ENCODE results near the gene DNAL1.

The DNAL1 gene

GRCh38 chr14:73709904-73710469 is 65.2 kb downstream of the DNAL1 start:
- Histone ChIP-seq H3K23ac (ENCODE audit: low read depth, low read length, poor library complexity) (no peak overlapping the region), H3K27ac (replicated peaks; ENCODE audit: low read length) (no peak overlapping the region), H3K9me3 (replicated peaks in 1 of 2; ENCODE audit: control insufficient read depth in 2 of 2, insufficient read depth in 1 of 2, low read depth in 1 of 2, low read length in 2 of 2) (peaks cover 0 to 2% of the 10 kb centered on the region in 2 donors), H3K4me3 (ENCODE audit: low read length in 2 of 2) (peak overlapping the region in 1 of 2 donors; percentile 36), H3K9ac (ENCODE audit: low read depth, low read length, poor library complexity) (no peak overlapping the region), H3K18ac (ENCODE audit: low read length) (no peak overlapping the region), H3K27me3 (ENCODE audit: control insufficient read depth in 3 of 3, insufficient read depth in 3 of 3, low read depth in 1 of 3, low read length in 3 of 3) (no peaks in the 10 kb centered on the region), H2BK12ac (ENCODE audit: low read length) (no peak overlapping the region), H2BK5ac (ENCODE audit: low read length) (no peak overlapping the region), H2BK120ac (ENCODE audit: low read depth, low read length) (no peak overlapping the region), H3K36me3 (replicated peaks in 1 of 2; ENCODE audit: control insufficient read depth in 2 of 2, insufficient read depth in 2 of 2, low read length in 2 of 2) (peaks cover 0 to 19% of the 10 kb centered on the region in 2 donors), H2AFZ (ENCODE audit: low read length) (no peak overlapping the region), H2BK15ac (ENCODE audit: low read length) (no peak overlapping the region), H3K4ac (ENCODE audit: low read length) (no peak overlapping the region), H3K4me1 (ENCODE audit: control insufficient read depth in 2 of 2, insufficient read depth in 1 of 2, low read depth in 1 of 2, low read length in 2 of 2) (peaks cover 5 to 6% of the 10 kb centered on the region in 2 donors), H3K14ac (ENCODE audit: low read length) (peak overlapping the region; percentile 2), H2AK5ac (ENCODE audit: low read depth, low read length) (no peak overlapping the region), H4K8ac (ENCODE audit: low read depth, low read length) (no peak overlapping the region), H4K91ac (ENCODE audit: low read depth, low read length, poor library complexity) (no peak overlapping the region), H3K4me2 (ENCODE audit: insufficient read depth, low read length, poor library complexity, severe bottlenecking) (no peak overlapping the region), H3K79me1 (ENCODE audit: low read depth, low read length) (peaks cover 6% of the 10 kb centered on the region)
- DNase-seq (ENCODE audit: low spot score), result no peak
- WGBS, 2 donors (ENCODE audit: extremely low coverage in 2 of 2, insufficient read length in 2 of 2, insufficient replicate concordance in 1 of 2), result 100% methylated on average over 1 of the region's 8 CpGs; no CpG with 5 or more reads in 1 of the 2 donors

GRCh38 chr14:73710737-73711136 is 66.0 kb downstream of the DNAL1 start:
- peaks cover 7 to 12% of the 10 kb centered on the region in 2 donors for H3K4me1 ChIP-seq (ENCODE audit: control insufficient read depth in 2 of 2, insufficient read depth in 1 of 2, low read depth in 1 of 2, low read length in 2 of 2)
- no peak overlapping the region for H2BK5ac ChIP-seq (ENCODE audit: low read length)
- no peak overlapping the region for H3K18ac ChIP-seq (ENCODE audit: low read length)
- no peak overlapping the region for H2BK12ac ChIP-seq (ENCODE audit: low read length)
- no peak overlapping the region for H3K14ac ChIP-seq (ENCODE audit: low read length)
- WGBS, 2 donors (ENCODE audit: extremely low coverage in 2 of 2, insufficient read length in 2 of 2, insufficient replicate concordance in 1 of 2), result no CpG with 5 or more reads among the region's 5 CpGs
- H2BK120ac ChIP-seq (ENCODE audit: low read depth, low read length), result no peak overlapping the region
- no peak overlapping the region for H3K4me3 ChIP-seq (ENCODE audit: low read length in 2 of 2)
- no peak overlapping the region for H3K4ac ChIP-seq (ENCODE audit: low read length)
- no peak overlapping the region for H2AK5ac ChIP-seq (ENCODE audit: low read depth, low read length)
- no peak overlapping the region for H3K4me2 ChIP-seq (ENCODE audit: insufficient read depth, low read length, poor library complexity, severe bottlenecking)
- H3K27ac ChIP-seq (replicated peaks; ENCODE audit: low read length), result no peak overlapping the region
- peaks cover 0 to 2% of the 10 kb centered on the region in 2 donors for H3K9me3 ChIP-seq (replicated peaks in 1 of 2; ENCODE audit: control insufficient read depth in 2 of 2, insufficient read depth in 1 of 2, low read depth in 1 of 2, low read length in 2 of 2)
- H3K36me3 ChIP-seq (replicated peaks in 1 of 2; ENCODE audit: control insufficient read depth in 2 of 2, insufficient read depth in 2 of 2, low read length in 2 of 2), result peaks cover 0 to 25% of the 10 kb centered on the region in 2 donors
- no peak overlapping the region for H2BK15ac ChIP-seq (ENCODE audit: low read length)
- no peak overlapping the region for H4K91ac ChIP-seq (ENCODE audit: low read depth, low read length, poor library complexity)
- no peak overlapping the region for H3K9ac ChIP-seq (ENCODE audit: low read depth, low read length, poor library complexity)
- no peak for DNase-seq (ENCODE audit: low spot score)
- no peak overlapping the region for H3K23ac ChIP-seq (ENCODE audit: low read depth, low read length, poor library complexity)
- H3K79me1 ChIP-seq (ENCODE audit: low read depth, low read length), result peaks cover 6% of the 10 kb centered on the region
- no peak overlapping the region for H2AFZ ChIP-seq (ENCODE audit: low read length)
- no peaks in the 10 kb centered on the region for H3K27me3 ChIP-seq (ENCODE audit: control insufficient read depth in 3 of 3, insufficient read depth in 3 of 3, low read depth in 1 of 3, low read length in 3 of 3)
- H4K8ac ChIP-seq (ENCODE audit: low read depth, low read length), result no peak overlapping the region

GRCh38 chr14:73712071-73712506 is 67.3 kb downstream of the DNAL1 start:
- whole genome bisulfite sequencing, 2 donors (ENCODE audit: extremely low coverage in 2 of 2, insufficient read length in 2 of 2, insufficient replicate concordance in 1 of 2), result no CpG with 5 or more reads among the region's 11 CpGs
- H3K18ac ChIP-seq (ENCODE audit: low read length), result no peak overlapping the region
- H2AFZ ChIP-seq (ENCODE audit: low read length), result no peak overlapping the region

GRCh38 chr14:73712540-73713180 is 67.9 kb downstream of the DNAL1 start:
- no peak overlapping the region for H3K4ac ChIP-seq (ENCODE audit: low read length)
- H3K23ac ChIP-seq (ENCODE audit: low read depth, low read length, poor library complexity), result no peak overlapping the region
- H3K9ac ChIP-seq (ENCODE audit: low read depth, low read length, poor library complexity), result peak overlapping the region; percentile 95
- DNase-seq (ENCODE audit: low spot score), result peak; percentile 21
- H2AK5ac ChIP-seq (ENCODE audit: low read depth, low read length), result peak overlapping the region; percentile 66
- H3K36me3 ChIP-seq (replicated peaks in 1 of 2; ENCODE audit: control insufficient read depth in 2 of 2, insufficient read depth in 2 of 2, low read length in 2 of 2), result peaks cover 2 to 41% of the 10 kb centered on the region in 2 donors
- no peak overlapping the region for H4K91ac ChIP-seq (ENCODE audit: low read depth, low read length, poor library complexity)
- peak overlapping the region; percentile 12 for H3K18ac ChIP-seq (ENCODE audit: low read length)
- no peak overlapping the region for H4K8ac ChIP-seq (ENCODE audit: low read depth, low read length)
- H3K14ac ChIP-seq (ENCODE audit: low read length), result peak overlapping the region; percentile 59
- peaks cover 9% of the 10 kb centered on the region for H3K79me1 ChIP-seq (ENCODE audit: low read depth, low read length)
- peaks cover 0 to 2% of the 10 kb centered on the region in 2 donors for H3K9me3 ChIP-seq (replicated peaks in 1 of 2; ENCODE audit: control insufficient read depth in 2 of 2, insufficient read depth in 1 of 2, low read depth in 1 of 2, low read length in 2 of 2)
- H3K27me3 ChIP-seq (ENCODE audit: control insufficient read depth in 3 of 3, insufficient read depth in 3 of 3, low read depth in 1 of 3, low read length in 3 of 3), result no peaks in the 10 kb centered on the region
- H3K4me1 ChIP-seq (ENCODE audit: control insufficient read depth in 2 of 2, insufficient read depth in 1 of 2, low read depth in 1 of 2, low read length in 2 of 2), result peaks cover 14 to 17% of the 10 kb centered on the region in 2 donors
- H3K27ac ChIP-seq (replicated peaks; ENCODE audit: low read length), result no peak overlapping the region
- H3K4me2 ChIP-seq (ENCODE audit: insufficient read depth, low read length, poor library complexity, severe bottlenecking), result peak overlapping the region; percentile 96
- H2BK5ac ChIP-seq (ENCODE audit: low read length), result no peak overlapping the region
- H2AFZ ChIP-seq (ENCODE audit: low read length), result no peak overlapping the region
- no peak overlapping the region for H2BK12ac ChIP-seq (ENCODE audit: low read length)
- no CpG with 5 or more reads among the region's 20 CpGs for WGBS, 2 donors (ENCODE audit: extremely low coverage in 2 of 2, insufficient read length in 2 of 2, insufficient replicate concordance in 1 of 2)
- peak overlapping the region; percentile 95 to 99 for H3K4me3 ChIP-seq (ENCODE audit: low read length in 2 of 2)
- H2BK120ac ChIP-seq (ENCODE audit: low read depth, low read length), result no peak overlapping the region
- H2BK15ac ChIP-seq (ENCODE audit: low read length), result no peak overlapping the region

More at GRCh38 chr14:73712071-73712506, 67.3 kb downstream of the DNAL1 start:
- no peak overlapping the region for H3K27ac ChIP-seq (replicated peaks; ENCODE audit: low read length)
- H3K4me1 ChIP-seq (ENCODE audit: control insufficient read depth in 2 of 2, insufficient read depth in 1 of 2, low read depth in 1 of 2, low read length in 2 of 2), result peaks cover 12 to 14% of the 10 kb centered on the region in 2 donors
- no peak overlapping the region for H3K14ac ChIP-seq (ENCODE audit: low read length)
- no peak overlapping the region for H4K91ac ChIP-seq (ENCODE audit: low read depth, low read length, poor library complexity)
- peaks cover 0 to 2% of the 10 kb centered on the region in 2 donors for H3K9me3 ChIP-seq (replicated peaks in 1 of 2; ENCODE audit: control insufficient read depth in 2 of 2, insufficient read depth in 1 of 2, low read depth in 1 of 2, low read length in 2 of 2)
- H3K4me3 ChIP-seq (ENCODE audit: low read length in 2 of 2), result peak overlapping the region; percentile 95 to 99
- no peaks in the 10 kb centered on the region for H3K27me3 ChIP-seq (ENCODE audit: control insufficient read depth in 3 of 3, insufficient read depth in 3 of 3, low read depth in 1 of 3, low read length in 3 of 3)
- no peak for DNase-seq (ENCODE audit: low spot score)
- no peak overlapping the region for H3K23ac ChIP-seq (ENCODE audit: low read depth, low read length, poor library complexity)
- no peak overlapping the region for H2BK120ac ChIP-seq (ENCODE audit: low read depth, low read length)
- peaks cover 6% of the 10 kb centered on the region for H3K79me1 ChIP-seq (ENCODE audit: low read depth, low read length)
- no peak overlapping the region for H2BK15ac ChIP-seq (ENCODE audit: low read length)
- H4K8ac ChIP-seq (ENCODE audit: low read depth, low read length), result no peak overlapping the region
- peak overlapping the region; percentile 95 for H3K9ac ChIP-seq (ENCODE audit: low read depth, low read length, poor library complexity)
- no peak overlapping the region for H3K4ac ChIP-seq (ENCODE audit: low read length)
- no peak overlapping the region for H2BK12ac ChIP-seq (ENCODE audit: low read length)
- H3K36me3 ChIP-seq (replicated peaks in 1 of 2; ENCODE audit: control insufficient read depth in 2 of 2, insufficient read depth in 2 of 2, low read length in 2 of 2), result peaks cover 2 to 35% of the 10 kb centered on the region in 2 donors
- H3K4me2 ChIP-seq (ENCODE audit: insufficient read depth, low read length, poor library complexity, severe bottlenecking), result peak overlapping the region; percentile 96
- H2BK5ac ChIP-seq (ENCODE audit: low read length), result no peak overlapping the region
- H2AK5ac ChIP-seq (ENCODE audit: low read depth, low read length), result no peak overlapping the region
